M059J (cell line): Measurements from ENCODE around the gene RPL36AL. TPM values are rescaled to one million over a fixed set of nuclear protein-coding genes. Genes with fewer than 3 reads are reported as not detected.
A peak's percentile ranks its signal among the peaks of the same experiment; 100 is the strongest.

Experiments used
- DNase-seq: peaks from one replicate; pipeline ENCODE4 v3.0.0-alpha.2; 2012; ENCODE audit warnings: low read depth
- total RNA-seq: library from RNA; depleted of rRNA; stranded (reverse); fragments of >200 nt; shearing (Covaris generic); gene quantifications from 2 replicates; pipeline ENCODE4 v1.2.3, GENCODE V29; 2014; rRNA removed

RPL36AL gene
- 318 and 363 TPM in 2 replicates for total RNA-seq

DNA sequence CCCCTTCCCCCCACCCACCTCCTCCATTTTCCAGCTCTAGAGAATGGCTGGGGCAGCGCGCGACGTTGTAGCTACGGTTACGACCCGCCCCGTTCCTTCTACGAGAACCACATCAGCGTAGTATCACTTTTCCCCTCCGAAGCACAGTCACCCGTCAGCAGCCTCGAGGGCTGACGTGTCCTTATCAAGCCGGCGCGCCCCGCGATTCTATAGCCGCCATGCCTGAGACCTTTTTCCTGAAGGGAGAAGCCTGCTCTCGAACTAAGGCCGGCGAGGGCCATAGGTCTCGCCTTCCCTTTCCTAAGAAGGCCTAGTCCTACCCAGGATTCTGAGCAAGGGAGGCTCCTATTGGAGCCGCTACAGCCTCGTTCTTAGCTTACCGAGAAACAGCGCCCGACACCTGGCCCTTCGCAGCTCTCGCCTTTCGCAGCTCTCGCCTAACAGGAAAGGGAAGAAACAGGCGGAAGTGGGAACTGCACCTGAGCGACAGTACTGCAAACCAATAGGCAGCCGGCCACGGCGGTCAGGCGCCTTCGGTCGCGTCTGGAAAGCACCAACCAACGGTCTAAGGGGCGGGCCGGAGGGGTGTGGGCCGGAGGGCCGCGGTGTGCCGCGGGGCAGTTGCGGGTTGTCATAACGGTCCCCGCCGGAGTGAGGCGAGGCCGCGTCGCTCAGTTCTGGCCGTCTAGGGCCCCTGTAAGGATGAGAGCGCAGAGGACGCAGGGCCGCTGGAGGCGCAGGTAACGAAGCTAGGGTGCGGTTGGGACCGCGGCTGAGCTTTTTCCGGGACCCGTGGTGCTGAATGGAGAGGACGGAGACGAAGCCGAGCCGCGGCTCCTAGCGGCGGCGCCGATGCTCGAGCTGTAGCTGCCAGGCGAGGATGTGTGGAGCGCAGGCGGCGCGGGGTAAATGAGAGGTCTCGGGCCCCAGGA, at the start of gene RPL36AL, which contains the start of gene MGAT2:
RPL36AL (minus strand) TSS at position 445 of the 932 bp plus-strand sequence. CDS start 1,522 bp downstream, outside the sequence.
MGAT2 (plus strand) TSS at position 618 of the 932 bp plus-strand sequence. CDS start 470 bp downstream, outside the sequence.
- peak; percentile 98 for DNase-seq

DNA sequence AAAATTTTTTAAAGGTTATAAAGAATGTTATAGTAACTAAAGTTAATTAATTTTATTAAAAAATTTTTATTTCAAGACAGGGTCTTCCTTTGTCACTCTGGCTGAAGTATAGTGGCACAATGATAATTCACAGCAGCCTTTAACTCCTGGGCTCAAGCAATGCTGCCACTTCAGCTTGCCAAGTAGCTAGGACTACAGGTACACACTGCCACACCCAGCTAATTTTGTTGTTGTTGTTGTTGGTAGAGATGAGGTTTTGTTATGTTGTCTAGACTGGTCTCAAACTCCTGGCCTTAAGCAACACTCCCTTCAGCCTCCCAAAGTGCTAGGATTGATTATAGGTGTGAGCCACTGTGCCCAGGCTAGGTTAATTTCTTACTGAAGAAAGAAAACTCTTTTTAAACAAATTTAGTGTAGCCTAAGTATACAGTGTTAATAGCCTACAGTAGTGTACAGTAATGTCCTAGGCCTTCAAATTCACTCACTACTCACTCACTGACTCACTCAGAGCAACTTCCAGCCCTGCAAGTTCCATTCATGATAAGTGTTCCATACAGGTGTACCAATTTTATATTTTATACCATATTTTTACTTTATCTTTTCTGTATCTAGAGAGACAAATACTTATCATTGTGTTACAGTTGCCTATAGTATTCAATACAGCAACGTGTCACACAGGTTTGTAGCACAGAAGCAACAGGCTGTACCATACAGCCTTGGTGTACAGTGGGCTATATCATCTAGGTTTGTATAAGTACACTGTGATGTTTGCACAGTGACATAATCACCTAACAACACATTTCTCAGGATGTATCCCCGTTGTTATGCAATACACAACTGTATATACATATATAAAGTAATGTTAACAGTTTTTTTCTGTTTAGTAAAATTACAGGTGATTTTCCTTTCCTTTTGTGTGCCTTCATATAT, 39.4 kb upstream of the RPL36AL start:
- no peak for DNase-seq

DNA sequence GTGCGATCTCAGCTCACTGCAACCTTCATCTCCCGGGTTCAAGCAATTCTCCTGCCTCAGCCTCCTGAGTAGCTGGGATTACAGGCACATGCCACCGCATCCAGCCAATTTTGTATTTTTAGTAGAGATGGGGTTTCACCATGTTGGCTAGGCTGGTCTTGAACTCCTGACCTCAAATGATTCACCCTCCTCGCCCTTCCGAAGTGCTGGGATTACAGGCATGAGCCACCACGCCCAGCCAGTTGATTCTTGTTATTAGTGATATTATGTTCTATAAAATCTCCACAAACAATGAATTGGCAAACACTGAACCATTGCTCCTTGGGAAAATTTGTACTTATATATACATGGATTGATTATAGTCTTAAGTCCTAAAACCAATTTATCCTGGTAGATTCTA, 37.1 kb upstream of the RPL36AL start:
- peak; percentile 28 for DNase-seq

DNA sequence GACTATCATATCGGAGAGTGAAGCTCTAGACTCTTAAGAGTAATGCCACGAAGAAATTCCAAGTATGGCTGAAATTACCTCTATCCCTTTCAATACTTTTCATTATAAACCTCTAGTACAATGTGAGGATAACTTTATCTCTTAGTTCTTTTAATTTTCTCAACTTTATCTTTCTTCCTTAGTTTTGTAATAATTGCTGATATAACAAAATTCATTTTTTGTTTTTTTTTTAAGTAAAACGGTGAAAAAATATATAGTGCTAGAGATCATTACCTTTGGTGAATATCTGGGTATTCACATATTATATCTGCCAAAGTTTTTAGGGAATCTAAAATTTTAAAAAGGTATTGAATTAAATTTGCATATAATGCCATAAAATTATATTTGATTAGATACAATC, 34.1 kb upstream of the RPL36AL start:
- no peak for DNase-seq

DNA sequence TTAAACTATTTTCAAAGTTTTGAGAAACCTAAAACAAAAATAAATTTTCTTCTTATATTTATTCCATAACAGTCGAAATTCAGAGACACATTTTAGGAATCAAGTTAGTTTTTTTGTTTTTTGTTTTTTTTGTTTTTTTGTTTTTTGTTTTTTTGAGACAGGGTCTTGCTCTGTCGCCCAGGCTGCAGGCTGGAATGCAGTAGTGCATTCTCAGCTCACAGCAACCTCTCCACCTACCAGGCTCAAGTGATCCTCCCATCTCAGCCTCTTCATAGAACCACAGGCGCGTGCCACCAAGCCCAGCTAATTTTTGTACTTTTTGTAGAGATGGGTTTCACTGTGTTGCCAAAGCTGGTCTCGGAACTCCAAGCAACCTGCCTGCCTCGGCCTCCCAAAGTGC, 33.1 kb upstream of the RPL36AL start:
- no peak for DNase-seq

DNA sequence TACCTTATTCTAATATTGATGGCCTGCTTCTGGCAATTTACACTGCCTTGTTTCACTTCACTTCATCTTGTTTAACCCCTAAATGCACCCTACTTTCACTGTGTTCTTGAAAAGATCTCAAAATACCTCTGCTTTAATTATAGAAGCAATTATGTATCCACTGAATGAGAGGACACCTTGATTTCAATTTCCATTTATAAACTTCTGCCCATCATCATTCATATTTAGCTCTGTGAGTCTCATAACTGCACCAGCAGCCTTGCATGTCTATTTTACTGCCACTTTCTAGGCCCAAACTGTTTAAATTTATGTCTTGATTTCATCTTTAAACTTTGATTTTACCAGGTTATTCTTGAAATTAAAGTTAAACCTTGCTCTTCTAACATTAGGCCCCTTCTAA, 21.7 kb upstream of the RPL36AL start:
- DNase-seq: no peak

DNA sequence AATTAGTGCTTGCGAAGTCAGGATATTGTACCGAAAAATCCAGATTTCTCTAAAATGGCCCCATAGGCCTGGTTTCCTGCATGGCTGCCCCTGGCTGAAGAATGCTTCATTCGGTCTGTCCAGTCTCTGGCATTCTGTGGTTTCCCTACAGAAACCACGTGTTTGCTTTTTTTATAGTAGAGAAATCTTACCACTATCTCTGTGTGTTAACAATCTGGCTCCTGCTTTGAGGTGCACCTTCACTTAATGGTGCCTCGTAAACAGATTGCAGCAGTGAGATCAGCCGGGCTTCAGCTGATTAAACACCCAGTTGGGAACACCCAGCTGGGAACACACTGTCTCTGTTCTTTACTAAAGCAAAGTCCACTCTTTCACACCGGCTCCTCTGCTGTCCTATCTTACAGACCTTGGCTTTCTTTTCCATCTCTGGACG, 21.3 kb upstream of the RPL36AL start:
- DNase-seq: peak; percentile 72

DNA sequence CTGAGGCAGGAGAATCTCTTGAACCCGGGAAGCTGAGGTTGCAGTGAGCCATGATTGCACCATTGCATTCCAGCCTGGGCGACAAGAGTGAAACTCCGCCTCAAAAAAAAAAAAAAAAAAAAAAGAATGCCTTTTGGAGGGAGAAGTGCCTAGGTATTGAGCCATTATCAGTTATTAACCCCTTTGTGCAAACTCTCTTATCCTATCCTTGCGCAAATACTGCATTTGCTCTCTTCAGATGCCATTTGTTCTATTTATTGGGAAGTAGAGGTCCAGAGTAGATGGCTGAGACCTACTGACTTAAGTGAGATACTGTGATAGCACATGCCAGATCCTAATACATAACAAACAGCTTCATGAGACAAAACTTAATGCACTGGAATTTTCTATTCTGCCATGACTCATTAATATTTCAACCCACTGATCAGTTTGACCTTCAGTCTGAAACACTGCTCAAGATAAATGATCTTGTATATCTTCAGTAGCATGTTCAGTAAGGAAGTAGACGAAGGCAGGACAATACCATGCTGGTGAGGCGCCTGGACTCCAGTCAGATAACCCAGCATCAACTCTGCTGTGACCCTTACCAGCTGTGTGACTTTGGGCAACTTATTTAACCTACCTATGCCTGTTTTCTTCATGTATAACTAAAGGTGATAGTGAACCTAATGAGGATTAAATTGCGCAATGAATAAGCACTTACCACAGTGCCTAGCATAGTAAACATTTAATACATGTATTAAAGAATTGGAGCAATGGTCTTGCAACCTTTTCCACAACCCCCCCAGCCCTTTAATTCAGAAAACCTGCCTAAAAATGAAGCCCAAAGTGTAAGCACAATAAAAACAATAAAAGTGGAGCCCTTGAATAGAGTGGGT, 20.4 kb upstream of the RPL36AL start:
- DNase-seq: no peak

DNA sequence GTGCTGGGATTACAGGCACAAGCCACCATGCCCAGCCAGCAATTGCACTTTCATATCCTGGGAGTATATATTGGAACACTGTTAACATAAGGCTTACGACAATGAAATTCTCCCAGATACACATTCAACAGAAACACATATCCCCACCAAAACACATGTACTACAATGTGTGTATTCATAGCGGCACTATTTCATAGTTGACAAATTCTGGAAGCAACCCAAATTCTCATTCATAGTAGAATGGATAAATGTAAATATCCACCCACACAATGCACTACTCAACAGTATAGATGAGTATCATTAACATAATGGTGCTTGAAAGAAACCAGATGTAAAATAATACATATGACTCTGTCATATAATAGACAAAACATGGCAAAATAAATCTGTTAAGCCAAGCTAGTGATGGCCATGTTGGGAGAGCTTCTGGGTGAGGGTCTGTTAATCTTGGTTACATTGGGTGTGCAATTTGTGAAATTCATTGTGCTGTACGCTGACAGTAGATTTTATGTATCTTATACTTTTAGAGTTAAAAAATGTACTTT, 17.2 kb upstream of the RPL36AL start:
- no peak for DNase-seq

DNA sequence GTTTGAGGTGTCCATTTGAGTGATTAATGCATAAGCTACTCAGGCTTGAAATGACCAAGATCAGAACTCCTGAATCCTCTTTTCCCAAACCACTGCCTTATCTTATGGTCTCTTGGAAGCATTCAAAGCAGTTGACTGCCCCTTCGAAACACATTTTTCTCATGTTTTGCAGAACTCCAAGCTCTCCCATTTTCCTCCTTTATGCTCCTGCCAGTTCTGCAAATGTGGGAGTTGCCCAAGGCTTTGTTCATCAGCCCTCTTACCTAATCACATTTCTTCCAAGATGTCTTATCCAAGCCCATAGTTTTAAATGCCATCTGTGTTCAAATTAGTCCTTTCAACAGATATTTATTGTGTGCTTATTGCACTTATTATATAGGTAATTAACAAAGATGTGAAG, 16.4 kb upstream of the RPL36AL start:
- no peak for DNase-seq

DNA sequence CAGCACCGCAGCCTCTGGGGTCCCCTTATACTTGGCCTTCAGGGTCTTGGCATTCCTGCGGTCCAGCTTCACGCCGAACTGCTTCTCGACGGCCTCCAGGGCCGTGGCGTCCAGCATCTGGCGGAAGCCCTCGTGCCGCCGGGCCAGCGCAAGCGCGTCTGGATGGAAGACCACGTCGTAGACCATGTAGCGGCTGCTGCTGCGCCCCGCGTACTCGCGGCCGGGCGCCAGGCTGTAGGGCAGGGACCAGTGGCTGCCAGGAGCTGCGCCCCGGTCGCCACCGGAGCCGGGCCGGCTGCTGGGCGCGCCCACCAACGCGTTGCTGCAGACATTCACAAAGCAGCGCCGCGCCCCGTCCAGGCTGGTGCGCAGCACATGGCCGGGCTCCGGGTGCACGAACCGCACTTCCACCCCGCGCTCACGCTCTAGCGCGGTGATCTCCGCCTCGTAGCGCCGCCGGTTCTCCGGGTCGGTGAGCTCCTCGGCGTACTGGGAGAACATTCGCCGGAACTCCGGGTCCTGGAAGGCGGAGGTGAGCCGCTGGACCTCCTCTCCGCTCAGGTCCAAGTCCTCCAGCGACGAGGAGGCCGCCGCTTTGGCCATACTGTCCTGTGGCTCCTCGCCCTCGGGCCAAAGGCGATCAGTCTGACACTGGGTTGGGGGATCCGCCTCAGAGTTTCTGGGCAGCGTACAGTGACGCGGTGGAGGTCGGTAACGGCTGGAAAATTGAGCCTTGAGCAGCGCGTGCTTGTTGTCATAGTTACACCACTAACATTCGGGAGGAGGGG, 14.3 kb upstream of the RPL36AL start, which contains the start of gene DNAAF2:
DNAAF2 (minus strand) TSS at position 698 of the 788 bp plus-strand sequence; CDS start at position 603, 95 bp downstream.
- peak; percentile 78 for DNase-seq

DNA sequence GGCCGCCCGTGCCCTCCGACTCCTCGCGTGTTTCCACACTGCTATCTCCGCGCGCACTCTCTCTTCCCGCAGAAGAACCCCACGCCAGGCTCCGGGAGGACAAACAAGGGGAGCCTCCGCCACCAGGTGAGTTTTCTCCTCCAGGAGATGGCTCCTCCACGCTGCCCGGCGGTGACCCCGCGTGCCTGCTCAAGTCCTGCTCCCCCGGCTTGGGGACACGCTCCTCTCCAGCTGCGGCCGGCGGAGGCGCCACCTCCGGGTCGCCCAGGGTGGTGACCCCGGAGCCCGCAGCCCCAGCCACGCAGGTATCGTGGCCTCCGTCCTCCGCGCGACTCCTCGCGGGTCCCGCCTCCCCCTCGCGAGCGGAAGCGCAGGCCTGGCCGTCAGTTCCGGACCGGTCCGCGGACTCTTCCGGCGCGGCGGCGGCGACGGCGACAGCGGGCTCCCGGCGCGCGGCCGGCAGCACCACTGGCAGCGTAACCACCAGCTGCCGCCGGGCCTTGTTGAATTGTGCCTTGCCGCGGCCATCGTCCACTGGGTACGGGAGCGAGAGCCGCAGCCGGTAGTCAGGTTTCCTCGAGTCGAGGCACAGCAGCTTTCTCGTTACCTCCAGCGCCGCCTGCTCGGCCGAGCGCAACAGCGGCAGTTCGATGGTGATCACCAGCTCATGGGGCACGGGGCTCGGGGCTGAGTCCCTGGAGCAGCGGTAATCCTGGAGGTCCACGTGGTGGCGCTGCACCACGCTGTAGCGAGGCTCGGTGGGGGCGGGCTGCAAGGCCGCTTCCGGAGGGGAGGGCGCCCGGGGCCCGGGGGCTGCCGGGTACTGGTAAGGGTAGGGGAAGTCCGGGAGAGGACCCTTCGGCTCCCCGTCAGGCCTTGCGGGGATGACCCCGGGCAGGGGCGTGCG, 13.5 kb upstream of the RPL36AL start:
- DNase-seq: peak; percentile 91

DNA sequence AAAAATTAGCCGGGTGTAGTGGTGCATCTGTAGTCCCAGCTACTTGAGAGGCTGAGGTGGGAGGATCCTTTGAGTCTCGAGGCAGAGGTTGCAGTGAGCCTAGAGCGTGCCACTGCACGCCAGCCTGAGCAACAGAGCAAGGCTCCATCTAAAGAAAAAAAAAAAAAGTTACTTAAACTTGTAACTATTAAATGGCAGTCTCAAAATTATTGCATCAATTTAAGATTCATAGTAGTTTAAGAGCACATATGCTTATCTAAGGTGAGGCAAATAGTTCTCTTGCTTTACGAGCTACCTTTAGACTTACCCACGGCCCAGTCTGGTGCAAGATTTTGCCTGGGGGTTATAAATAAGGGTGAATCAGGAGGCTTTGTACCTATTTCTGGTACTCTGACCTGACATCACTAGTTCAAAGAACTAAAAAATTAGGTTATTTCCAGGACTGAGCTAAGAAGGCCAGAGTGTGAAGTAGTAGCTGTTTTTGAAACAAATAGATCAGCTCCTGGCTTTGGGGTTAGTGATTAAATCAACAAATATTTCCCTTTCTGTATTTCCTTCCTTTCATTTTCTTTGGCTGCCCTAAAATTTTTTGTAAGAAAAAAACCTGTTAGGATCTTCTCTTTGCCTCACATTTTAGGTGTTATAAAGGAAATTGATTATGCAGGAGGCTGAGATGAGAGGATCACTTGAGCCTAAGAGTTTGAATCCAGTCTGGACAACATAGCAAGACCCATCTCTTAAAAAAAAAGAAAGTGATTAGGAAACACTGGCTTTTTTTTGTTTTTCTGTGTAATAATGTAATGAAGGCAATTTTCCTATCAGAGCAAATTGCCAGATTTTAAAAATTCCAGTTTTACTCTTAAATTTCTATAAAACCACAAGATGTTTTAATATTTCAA, 3.8 kb upstream of the RPL36AL start:
- peak; percentile 59 for DNase-seq

DNA sequence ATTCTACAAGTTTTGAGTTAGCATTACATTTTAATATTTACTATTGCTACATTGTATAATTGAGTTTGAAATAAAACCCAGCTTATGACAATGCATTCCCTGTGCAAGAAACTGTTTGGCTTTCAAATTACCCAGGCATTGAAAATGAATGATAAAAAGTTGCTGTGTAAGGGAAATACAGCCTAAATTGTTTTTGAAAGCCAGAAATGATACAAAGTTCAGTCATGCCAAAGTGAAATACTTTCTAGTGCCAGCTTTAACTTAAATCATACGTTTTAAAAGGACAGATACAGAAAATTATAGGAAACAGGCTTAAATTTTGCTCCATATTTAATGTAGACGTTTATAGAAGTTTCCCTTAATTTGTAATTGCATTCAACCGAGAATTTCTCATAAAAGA, 3.0 kb upstream of the RPL36AL start:
- no peak for DNase-seq

DNA sequence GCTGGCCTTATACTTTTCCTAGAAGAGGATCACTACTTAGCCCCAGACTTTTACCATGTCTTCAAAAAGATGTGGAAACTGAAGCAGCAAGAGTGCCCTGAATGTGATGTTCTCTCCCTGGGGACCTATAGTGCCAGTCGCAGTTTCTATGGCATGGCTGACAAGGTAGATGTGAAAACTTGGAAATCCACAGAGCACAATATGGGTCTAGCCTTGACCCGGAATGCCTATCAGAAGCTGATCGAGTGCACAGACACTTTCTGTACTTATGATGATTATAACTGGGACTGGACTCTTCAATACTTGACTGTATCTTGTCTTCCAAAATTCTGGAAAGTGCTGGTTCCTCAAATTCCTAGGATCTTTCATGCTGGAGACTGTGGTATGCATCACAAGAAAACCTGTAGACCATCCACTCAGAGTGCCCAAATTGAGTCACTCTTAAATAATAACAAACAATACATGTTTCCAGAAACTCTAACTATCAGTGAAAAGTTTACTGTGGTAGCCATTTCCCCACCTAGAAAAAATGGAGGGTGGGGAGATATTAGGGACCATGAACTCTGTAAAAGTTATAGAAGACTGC, 1.7 kb upstream of the RPL36AL start:
- DNase-seq: no peak

DNA sequence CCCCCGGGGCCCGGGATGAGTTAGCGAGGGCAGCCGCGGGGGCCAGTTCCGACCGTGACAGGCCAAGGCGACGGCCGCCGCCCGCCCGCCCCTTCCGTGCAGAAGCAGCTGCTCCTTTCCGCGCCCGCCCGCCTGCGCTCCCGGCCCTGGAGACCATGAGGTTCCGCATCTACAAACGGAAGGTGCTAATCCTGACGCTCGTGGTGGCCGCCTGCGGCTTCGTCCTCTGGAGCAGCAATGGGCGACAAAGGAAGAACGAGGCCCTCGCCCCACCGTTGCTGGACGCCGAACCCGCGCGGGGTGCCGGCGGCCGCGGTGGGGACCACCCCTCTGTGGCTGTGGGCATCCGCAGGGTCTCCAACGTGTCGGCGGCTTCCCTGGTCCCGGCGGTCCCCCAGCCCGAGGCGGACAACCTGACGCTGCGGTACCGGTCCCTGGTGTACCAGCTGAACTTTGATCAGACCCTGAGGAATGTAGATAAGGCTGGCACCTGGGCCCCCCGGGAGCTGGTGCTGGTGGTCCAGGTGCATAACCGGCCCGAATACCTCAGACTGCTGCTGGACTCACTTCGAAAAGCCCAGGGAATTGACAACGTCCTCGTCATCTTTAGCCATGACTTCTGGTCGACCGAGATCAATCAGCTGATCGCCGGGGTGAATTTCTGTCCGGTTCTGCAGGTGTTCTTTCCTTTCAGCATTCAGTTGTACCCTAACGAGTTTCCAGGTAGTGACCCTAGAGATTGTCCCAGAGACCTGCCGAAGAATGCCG, 872 bp upstream of the RPL36AL start:
- peak; percentile 68 for DNase-seq

DNA sequence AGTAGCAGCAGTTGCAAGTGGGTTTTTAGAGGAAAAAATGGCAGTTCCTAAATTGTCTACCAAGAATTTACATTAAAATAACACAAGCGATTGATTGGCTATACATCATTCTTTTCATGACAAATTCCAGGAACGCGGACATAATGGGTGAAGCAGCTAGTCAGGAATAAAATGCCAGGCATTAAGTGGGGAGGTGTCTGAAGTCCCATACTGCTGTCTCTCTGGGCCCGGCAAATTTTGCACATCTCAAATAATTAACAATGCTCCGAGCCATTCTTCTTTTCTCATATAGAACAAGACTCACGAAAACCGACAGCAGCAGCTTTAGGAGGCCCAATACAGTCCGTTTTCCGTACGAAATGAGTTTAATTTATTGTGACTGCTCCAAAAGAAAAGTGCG, 696 bp downstream of the RPL36AL start:
- DNase-seq: no peak
